SJCRH30 (cell line): ENCODE measurements around the gene S100A7. TPM values are rescaled to one million over a fixed set of nuclear protein-coding genes. Genes with fewer than 3 reads are reported as not detected.
"Not testable (repeated sequence)": the region's sequence is repeated elsewhere in the genome, so short reads cannot be mapped to it uniquely, and the experiment has no call there.

Experiments
- DNase-seq, 2 experiments: peaks; one replicate each; pipeline ENCODE4 v3.0.0-alpha.2; 2015 to 2020
- H3K27ac ChIP-seq: fragments of 250-450 bp; sonication (Bioruptor Pico); 2 replicates; pipeline ENCODE4 v1.5.1; 2020; ENCODE audit warnings: mild to moderate bottlenecking, moderate library complexity
- H3K27me3 ChIP-seq: fragments of 250-450 bp; sonication (Bioruptor Pico); 2 replicates; pipeline ENCODE4 v1.5.1; 2020; ENCODE audit warnings: mild to moderate bottlenecking, moderate library complexity
- H3K36me3 ChIP-seq: fragments of 250-450 bp; sonication (Bioruptor Pico); 2 replicates; pipeline ENCODE4 v1.5.1; 2020; ENCODE audit warnings: mild to moderate bottlenecking, moderate library complexity
- H3K4me1 ChIP-seq: fragments of 250-450 bp; sonication (Bioruptor Pico); 2 replicates; pipeline ENCODE4 v1.5.1; 2020; ENCODE audit warnings: mild to moderate bottlenecking, moderate library complexity
- H3K4me3 ChIP-seq: fragments of 250-450 bp; sonication (Bioruptor Pico); 2 replicates; pipeline ENCODE4 v1.5.1; 2020; ENCODE audit warnings: mild to moderate bottlenecking, moderate library complexity
- H3K9me3 ChIP-seq: fragments of 250-450 bp; sonication (Bioruptor Pico); replicated peaks from 2 replicates; pipeline ENCODE4 v1.5.1; 2020; ENCODE audit warnings: mild to moderate bottlenecking, moderate library complexity
- total RNA-seq: library from RNA; depleted of rRNA; stranded (reverse); fragments of >200 nt; shearing (Covaris generic); gene quantifications from 2 replicates; pipeline ENCODE4 v1.2.3, GENCODE V29; 2014

S100A7 gene
- total RNA-seq, 1 experiment from 2014 or later: not detected

DNA sequence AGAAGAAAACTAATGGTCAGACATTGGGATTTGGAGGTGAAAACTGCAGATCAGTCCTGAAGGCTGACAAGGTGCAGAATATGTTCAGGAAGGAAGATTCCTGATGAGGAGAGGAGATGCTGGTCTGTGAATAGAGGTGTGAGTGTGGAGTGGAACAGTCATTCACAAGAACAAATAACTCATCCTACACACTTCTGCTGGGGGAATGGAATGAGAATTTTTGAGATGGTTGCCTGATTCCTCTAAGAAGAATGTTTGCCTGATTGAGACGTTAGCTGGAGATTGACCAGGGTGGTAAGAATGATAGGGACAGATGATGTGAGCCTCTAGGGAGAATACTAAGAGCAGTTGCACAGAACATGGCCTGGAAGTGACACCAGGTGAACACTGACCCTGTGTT is 4.1 kb downstream of the S100A7 start:
- no peaks in the 10 kb centered on the region for H3K36me3 ChIP-seq
- H3K27ac ChIP-seq: no peak overlapping the region
- H3K9me3 ChIP-seq: no peaks in the 10 kb centered on the region
- H3K4me1 ChIP-seq: no peaks in the 10 kb centered on the region
- no peak overlapping the region for H3K4me3 ChIP-seq
- 0 out of 2 replicates have a peak, but pooled peaks cover 2% of the 10 kb centered on the region for H3K27me3 ChIP-seq
- DNase-seq: no peak

GRCh38 chr1:153448851-153449250 is 11.6 kb downstream of the S100A7 start:
- not testable (repeated sequence) for DNase-seq, H3K27ac ChIP-seq, H3K4me3 ChIP-seq, H3K9me3 ChIP-seq, H3K27me3 ChIP-seq, H3K4me1 ChIP-seq, H3K36me3 ChIP-seq

DNA sequence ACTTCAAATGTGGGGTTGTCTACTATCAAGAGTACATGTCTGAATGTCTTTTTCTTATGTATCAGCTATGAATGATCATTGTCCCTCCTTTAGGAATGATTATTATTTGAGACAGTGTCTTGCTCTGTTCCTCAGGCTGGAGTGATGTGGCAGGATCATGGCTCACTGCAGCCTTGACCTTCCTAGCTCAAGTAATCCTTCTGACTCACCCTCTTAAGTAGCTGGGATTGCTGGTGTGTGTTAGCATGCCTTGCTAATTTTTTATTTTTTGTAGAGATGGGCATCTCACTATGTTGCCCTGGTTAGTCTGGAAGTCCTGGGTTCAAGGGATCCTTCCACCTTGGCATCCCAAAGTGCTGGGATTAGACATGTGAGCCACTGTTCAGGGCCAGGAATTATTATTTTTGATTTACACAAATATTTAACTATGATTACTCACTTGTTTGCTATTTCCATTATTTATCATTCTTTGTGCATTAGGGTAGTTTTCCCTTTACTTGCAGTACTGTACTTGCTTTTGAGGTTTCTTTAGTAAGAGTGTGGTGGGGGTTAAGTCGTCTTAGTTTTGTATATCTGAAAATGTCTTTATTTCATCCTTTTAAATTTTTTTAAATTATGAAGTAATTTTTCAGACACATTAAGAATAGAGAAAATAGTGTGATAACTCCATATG is 12.8 kb downstream of the S100A7 start:
- H3K4me3 ChIP-seq: no peak overlapping the region
- H3K36me3 ChIP-seq: no peaks in the 10 kb centered on the region
- no peak overlapping the region for H3K27ac ChIP-seq
- H3K27me3 ChIP-seq: 0 out of 2 replicates have a peak, but pooled peaks cover 2% of the 10 kb centered on the region
- no peaks in the 10 kb centered on the region for H3K9me3 ChIP-seq
- no peak for DNase-seq
- no peaks in the 10 kb centered on the region for H3K4me1 ChIP-seq

DNA sequence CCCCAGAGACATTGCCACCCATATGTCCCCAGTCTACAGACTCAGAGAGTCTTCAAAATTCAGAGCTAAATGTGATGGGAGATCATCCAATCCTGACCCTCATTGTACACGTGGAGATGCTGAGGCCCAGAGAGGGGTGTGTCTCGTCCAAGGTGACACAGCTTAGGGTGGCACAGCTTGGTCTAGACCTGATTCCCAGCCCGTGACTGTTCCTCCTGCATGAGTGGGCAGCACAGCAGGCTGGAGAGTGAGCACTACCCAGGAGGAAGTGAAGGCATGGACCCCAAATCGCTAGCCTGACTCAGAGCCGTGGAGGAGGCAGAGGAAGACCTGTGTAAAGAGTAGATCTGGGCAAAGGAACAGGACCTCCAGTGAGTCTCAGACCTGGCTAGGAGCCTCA is 16.4 kb downstream of the S100A7 start:
- Histone ChIP-seq H3K36me3 (no peaks in the 10 kb centered on the region), H3K27ac (no peak overlapping the region), H3K4me3 (no peak overlapping the region), H3K27me3 (no peaks in the 10 kb centered on the region), H3K9me3 (no peaks in the 10 kb centered on the region), H3K4me1 (no peaks in the 10 kb centered on the region)
- DNase-seq: no peak

GRCh38 chr1:153443486-153443885 is 17.0 kb downstream of the S100A7 start:
- no peak overlapping the region for H3K27ac ChIP-seq
- no peak overlapping the region for H3K4me3 ChIP-seq
- H3K36me3 ChIP-seq: no peaks in the 10 kb centered on the region
- no peaks in the 10 kb centered on the region for H3K27me3 ChIP-seq
- DNase-seq: no peak
- no peaks in the 10 kb centered on the region for H3K4me1 ChIP-seq
- H3K9me3 ChIP-seq: no peaks in the 10 kb centered on the region

GRCh38 chr1:153441238-153441755 is 19.2 kb downstream of the S100A7 start:
- Histone ChIP-seq H3K4me1 (no peaks in the 10 kb centered on the region), H3K36me3 (no peaks in the 10 kb centered on the region), H3K27me3 (no peaks in the 10 kb centered on the region), H3K27ac (no peak overlapping the region), H3K4me3 (no peak overlapping the region), H3K9me3 (no peaks in the 10 kb centered on the region)
- DNase-seq: peak in 1 of 2 experiments; percentile 4

DNA sequence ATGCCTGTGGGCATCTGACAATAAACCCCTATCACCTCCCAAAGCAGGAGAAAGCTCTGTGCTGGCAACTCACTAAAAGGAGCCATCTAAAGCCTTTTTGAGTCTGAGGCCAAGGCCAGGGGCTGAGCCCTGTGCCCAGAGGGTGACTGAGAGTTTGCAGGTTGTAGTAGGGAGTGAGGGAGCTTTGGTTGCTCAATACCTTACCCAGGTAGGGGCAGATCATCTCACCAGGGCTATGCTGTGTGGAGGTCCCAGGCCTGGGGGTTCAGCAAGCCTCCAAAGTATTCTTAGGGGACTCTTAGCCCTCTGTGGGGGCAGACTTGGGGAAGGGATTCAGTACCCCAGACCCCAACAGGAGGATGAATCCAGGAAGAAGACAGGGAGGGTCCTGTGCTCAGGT is 21.2 kb downstream of the S100A7 start:
- H3K9me3 ChIP-seq: no peaks in the 10 kb centered on the region
- no peak for DNase-seq
- no peaks in the 10 kb centered on the region for H3K27me3 ChIP-seq
- no peaks in the 10 kb centered on the region for H3K36me3 ChIP-seq
- H3K4me3 ChIP-seq: no peak overlapping the region
- no peaks in the 10 kb centered on the region for H3K4me1 ChIP-seq
- no peak overlapping the region for H3K27ac ChIP-seq

DNA sequence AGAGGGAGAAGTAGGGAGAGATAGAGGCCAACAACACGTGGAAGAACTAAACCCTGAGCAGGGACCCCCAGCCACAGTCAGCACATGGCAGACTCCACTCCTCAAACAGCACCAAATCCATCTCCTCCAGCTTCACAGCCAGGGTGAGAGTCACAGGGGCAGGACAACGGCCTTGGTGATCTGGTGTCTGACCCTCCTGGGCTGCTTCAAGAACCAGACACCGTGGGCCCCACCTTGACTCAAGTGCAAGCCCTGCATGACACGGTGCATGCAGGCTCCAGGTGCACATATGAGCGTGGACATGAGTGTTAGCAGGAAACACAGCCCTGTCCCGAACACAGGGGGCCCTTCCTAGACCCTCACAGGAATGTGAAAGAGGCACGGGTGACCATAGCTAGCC is 21.9 kb downstream of the S100A7 start:
- Histone ChIP-seq H3K27ac (no peak overlapping the region), H3K9me3 (no peaks in the 10 kb centered on the region), H3K36me3 (no peaks in the 10 kb centered on the region), H3K4me1 (no peaks in the 10 kb centered on the region), H3K4me3 (no peak overlapping the region), H3K27me3 (no peaks in the 10 kb centered on the region)
- DNase-seq: no peak

DNA sequence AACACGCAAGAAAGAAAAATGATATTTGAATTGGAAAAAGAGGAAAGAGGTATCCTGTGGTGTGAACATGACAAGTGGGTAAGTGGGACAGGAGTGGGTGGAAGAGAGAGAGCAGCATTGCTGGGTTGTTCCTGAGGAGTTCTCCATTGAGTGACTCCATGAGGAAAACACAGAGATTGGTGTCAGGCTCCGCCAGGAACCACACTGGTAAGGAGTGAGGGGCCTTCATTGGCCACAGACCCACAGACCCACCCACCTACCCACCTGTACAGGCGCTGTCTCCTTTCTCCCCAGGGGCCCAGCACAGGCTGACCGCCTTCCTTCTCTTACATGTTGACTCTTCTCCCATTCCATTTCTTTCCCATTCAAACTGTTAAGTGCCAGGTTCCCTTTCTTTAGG is 23.2 kb downstream of the S100A7 start:
- Histone ChIP-seq H3K9me3 (no peaks in the 10 kb centered on the region), H3K36me3 (no peaks in the 10 kb centered on the region), H3K27me3 (no peaks in the 10 kb centered on the region), H3K4me3 (no peak overlapping the region), H3K4me1 (no peaks in the 10 kb centered on the region), H3K27ac (no peak overlapping the region)
- no peak for DNase-seq

DNA sequence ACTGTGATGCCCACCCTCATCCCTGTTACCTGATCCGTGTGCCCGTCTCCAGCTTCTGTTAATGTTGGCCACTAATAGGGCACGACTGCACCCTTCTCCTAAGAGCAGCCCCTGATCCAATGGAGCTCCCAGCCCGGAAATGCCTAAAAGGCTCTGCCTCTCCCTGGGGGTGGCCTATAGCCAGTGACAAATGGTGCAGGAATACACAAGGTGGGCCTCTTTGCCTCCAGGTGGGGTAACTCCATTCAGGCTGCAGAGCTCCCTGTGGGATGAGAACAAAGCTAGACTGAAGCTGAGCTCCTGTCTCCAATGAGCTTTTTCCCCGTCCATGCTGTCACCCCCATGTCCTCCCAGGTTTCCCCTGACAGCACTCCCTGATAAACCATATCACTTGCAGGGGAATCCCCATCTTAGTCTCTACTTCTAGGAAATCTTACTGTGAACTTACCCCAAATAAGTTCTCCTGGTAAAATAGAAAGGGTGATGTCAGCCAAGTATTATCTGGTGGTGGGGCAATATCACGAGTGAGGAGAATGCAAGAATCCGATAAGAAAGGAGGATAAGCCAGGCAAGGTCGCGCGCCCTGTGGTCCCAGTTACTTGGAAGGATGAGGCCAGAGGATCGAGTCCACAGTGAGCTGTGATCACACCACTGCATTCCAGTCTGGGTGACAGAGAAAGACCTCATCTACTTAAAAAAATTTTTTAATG is 25.6 kb downstream of the S100A7 start:
- Histone ChIP-seq H3K9me3 (no peaks in the 10 kb centered on the region), H3K36me3 (no peaks in the 10 kb centered on the region), H3K27ac (no peak overlapping the region), H3K4me3 (no peak overlapping the region), H3K27me3 (no peaks in the 10 kb centered on the region), H3K4me1 (no peaks in the 10 kb centered on the region)
- DNase-seq: no peak

GRCh38 chr1:153432874-153433681 is 27.4 kb downstream of the S100A7 start:
- Histone ChIP-seq H3K4me3 (no peak overlapping the region), H3K36me3 (no peaks in the 10 kb centered on the region), H3K4me1 (no peaks in the 10 kb centered on the region), H3K27ac (no peak overlapping the region), H3K27me3 (no peaks in the 10 kb centered on the region), H3K9me3 (no peaks in the 10 kb centered on the region)
- no peak for DNase-seq

GRCh38 chr1:153431928-153432327 is 28.5 kb downstream of the S100A7 start:
- no peak overlapping the region for H3K4me3 ChIP-seq
- H3K36me3 ChIP-seq: no peaks in the 10 kb centered on the region
- H3K27ac ChIP-seq: no peak overlapping the region
- H3K4me1 ChIP-seq: no peaks in the 10 kb centered on the region
- H3K27me3 ChIP-seq: no peaks in the 10 kb centered on the region
- no peak for DNase-seq
- no peaks in the 10 kb centered on the region for H3K9me3 ChIP-seq

GRCh38 chr1:153431427-153431826 is 29.0 kb downstream of the S100A7 start:
- no peaks in the 10 kb centered on the region for H3K9me3 ChIP-seq
- no peak overlapping the region for H3K4me3 ChIP-seq
- DNase-seq: no peak
- H3K27me3 ChIP-seq: no peaks in the 10 kb centered on the region
- H3K36me3 ChIP-seq: no peaks in the 10 kb centered on the region
- H3K4me1 ChIP-seq: no peaks in the 10 kb centered on the region
- H3K27ac ChIP-seq: no peak overlapping the region

DNA sequence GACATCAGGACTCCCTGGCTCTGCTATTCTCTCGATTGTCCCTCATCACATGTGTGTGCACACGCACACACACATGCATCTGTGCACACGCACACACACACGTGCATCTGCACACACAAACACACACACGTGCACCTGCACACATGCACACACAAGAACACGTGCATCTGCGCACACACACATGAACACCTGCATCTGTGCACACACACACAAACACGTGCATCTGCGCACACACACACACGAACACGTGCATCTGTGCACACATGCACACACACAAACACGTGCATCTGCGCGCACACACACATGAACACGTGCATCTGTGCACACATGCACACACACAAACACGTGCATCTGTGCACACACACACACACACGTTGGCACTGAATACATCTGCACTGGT is 29.4 kb downstream of the S100A7 start:
- no peaks in the 10 kb centered on the region for H3K9me3 ChIP-seq
- H3K36me3 ChIP-seq: no peaks in the 10 kb centered on the region
- no peak for DNase-seq
- H3K27me3 ChIP-seq: no peaks in the 10 kb centered on the region
- H3K4me1 ChIP-seq: no peaks in the 10 kb centered on the region
- H3K27ac ChIP-seq: no peak overlapping the region
- no peak overlapping the region for H3K4me3 ChIP-seq

- no peaks in the 10 kb centered on the region for H3K27me3 ChIP-seq
- no peak for DNase-seq
- H3K27ac ChIP-seq: no peak overlapping the region
- no peaks in the 10 kb centered on the region for H3K36me3 ChIP-seq
- no peaks in the 10 kb centered on the region for H3K4me1 ChIP-seq
- H3K9me3 ChIP-seq: no peaks in the 10 kb centered on the region
- H3K4me3 ChIP-seq: no peak overlapping the region
Measured at GRCh38 chr1:153430561-153430960, 29.9 kb downstream of the S100A7 start.
